ENCODE measurements around the gene TADA3.

The TADA3 gene

GRCh38 chr3:9804996-9805395, 12.7 kb upstream of the TADA3 start:
- DNase-seq (ENCODE audit: low read depth), result no peak
- H3K4me3 ChIP-seq (ENCODE audit: low read depth, low read length), result no peak overlapping the region
- TF ChIP-seq, protein P1, sequence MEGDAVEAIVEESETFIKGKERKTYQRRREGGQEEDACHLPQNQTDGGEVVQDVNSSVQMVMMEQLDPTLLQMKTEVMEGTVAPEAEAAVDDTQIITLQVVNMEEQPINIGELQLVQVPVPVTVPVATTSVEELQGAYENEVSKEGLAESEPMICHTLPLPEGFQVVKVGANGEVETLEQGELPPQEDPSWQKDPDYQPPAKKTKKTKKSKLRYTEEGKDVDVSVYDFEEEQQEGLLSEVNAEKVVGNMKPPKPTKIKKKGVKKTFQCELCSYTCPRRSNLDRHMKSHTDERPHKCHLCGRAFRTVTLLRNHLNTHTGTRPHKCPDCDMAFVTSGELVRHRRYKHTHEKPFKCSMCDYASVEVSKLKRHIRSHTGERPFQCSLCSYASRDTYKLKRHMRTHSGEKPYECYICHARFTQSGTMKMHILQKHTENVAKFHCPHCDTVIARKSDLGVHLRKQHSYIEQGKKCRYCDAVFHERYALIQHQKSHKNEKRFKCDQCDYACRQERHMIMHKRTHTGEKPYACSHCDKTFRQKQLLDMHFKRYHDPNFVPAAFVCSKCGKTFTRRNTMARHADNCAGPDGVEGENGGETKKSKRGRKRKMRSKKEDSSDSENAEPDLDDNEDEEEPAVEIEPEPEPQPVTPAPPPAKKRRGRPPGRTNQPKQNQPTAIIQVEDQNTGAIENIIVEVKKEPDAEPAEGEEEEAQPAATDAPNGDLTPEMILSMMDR (conservative IDR thresholded peaks at IDR 0.05; ENCODE audit: low read depth, low read length), result no peak

GRCh38 chr3:9803494-9803893, 11.2 kb upstream of the TADA3 start:
- DNase-seq (ENCODE audit: low read depth), result no peak
- no peak overlapping the region for H3K4me3 ChIP-seq (ENCODE audit: low read depth, low read length)
- TF ChIP-seq, protein P1 (conservative IDR thresholded peaks at IDR 0.05; ENCODE audit: low read depth, low read length), result no peak

DNA sequence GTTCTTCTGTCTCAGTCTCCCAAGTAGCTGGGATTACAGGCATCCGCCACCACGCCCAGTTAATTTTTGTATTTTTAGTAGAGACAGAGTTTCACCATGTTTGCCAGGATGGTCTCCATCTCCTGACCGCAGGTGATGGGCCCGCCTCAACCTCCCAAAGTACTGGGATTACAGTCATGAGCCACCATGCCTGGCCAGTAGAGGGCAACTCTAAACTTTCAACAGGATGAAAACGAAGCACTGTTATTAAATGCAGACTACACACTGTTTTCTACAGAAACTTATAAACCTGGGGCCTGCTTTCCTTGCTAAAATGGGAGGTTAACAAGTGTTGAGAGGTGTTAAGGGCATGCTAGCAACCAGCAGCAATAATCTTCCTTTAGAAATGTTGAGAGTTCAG, 8.3 kb upstream of the TADA3 start:
- DNase-seq (ENCODE audit: low read depth), result no peak
- H3K4me3 ChIP-seq (ENCODE audit: low read depth, low read length), result no peak overlapping the region
- TF ChIP-seq, protein P1 (conservative IDR thresholded peaks at IDR 0.05; ENCODE audit: low read depth, low read length), result peak; percentile 52

DNA sequence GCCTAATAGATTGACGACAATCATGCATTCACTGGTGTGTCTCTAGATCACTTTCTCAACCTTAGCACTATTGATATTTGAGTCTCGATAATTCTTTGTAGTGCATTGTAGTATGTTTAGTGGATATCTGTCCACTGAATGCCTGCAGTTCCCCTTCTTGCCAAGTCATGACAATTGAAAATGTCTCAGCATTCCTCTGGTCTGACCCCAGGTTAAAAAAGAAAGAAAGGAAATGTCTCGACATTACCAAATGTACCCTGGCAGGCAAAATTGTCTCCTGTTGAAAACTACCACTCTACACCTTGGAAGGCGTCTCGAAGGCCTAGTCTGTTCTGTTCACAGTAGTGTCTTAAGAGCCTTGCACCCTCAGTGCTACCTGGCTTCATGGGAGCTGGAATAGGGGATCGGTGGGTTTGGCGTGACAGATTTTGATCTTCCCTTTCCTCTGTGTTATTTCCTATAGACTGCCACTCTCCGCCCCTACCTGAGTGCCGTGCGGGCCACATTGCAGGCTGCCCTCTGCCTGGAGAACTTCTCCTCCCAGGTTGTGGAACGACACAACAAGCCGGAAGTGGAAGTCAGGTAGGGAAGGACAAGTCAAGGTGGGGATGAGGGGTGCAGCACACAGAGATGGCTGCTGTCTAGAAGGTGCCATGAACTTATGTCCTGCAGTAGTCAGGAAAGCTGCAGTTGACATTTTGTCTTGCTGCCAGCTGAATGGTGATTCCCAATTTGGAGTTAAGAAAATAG, 5.1 kb upstream of the TADA3 start:
- TF ChIP-seq, protein P1 (conservative IDR thresholded peaks at IDR 0.05; ENCODE audit: low read depth, low read length), result no peak
- DNase-seq (ENCODE audit: low read depth), result peak; percentile 38
- H3K4me3 ChIP-seq (ENCODE audit: low read depth, low read length), result no peak overlapping the region

DNA sequence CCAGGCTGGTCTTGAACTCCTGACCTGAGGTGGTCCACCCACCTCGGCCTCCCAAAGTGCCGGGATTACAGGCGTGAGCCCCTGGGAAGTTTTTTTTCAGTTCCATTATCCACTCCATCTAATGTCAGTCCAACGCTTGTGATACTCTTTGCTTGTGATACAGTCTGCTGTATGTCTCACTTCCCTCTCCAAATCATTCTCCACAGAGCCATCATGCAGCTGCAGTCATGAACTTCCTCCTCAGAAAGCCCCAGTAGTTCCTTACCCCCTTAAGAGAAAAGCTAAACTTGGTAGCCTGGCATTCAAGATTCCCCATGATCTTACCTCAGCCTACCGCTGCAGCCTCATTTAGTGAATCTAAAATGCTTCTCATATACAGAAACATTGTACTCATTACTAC, 2.9 kb upstream of the TADA3 start:
- DNase-seq (ENCODE audit: low read depth), result no peak
- H3K4me3 ChIP-seq (ENCODE audit: low read depth, low read length), result no peak overlapping the region
- TF ChIP-seq, protein P1 (conservative IDR thresholded peaks at IDR 0.05; ENCODE audit: low read depth, low read length), result no peak

DNA sequence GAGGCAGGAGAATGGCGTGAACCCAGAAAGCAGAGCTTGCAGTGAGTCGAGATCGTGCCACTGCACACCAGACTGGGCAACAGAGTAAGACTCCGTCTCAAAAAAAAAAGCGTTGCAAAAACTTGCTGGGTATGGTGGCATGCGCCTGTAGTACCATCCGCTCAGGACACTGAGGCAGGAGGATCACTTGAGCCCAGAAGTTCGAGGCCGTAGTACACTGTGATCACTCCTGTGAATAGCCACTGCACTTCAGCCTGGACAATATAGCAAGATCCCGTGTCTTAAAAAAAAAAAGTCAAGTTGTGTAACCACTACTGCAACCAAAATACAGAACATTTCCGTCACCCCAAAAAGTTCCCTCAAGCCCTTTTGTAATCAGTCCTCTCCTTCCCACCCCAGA, 2.1 kb upstream of the TADA3 start:
- TF ChIP-seq, protein P1 (conservative IDR thresholded peaks at IDR 0.05; ENCODE audit: low read depth, low read length), result no peak
- H3K4me3 ChIP-seq (ENCODE audit: low read depth, low read length), result no peak overlapping the region
- DNase-seq (ENCODE audit: low read depth), result no peak

DNA sequence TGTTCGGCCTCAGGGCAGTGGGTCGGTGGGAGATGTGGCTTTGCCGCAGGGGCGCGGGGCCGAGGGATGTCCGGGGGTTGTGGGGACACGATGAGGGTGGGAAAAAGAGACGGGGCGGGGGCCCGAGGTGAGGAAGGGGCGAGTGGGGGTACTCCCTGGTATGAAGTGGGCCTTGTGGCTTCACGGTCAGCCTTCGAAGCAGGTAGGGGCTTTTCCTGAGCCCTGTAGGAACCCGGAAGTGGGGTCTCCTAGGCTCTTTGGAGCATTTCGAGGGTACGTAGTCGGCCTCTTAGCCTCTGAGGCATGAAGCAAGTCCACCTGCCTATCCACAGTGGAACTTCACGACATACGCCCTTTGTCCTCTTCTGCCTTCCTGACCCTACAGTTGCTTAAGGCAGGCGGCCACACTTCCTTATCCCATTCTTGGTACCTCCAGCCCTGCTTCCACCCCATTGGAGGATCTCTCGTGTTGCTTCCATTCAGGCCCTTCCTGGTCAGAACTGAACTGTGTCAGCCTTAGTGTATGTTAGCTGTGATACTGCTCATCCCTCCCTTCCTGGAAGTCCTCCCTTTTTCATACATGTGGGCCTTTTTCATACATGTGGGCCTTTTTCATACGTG, 998 bp upstream of the TADA3 start:
- DNase-seq (ENCODE audit: low read depth), result peak; percentile 64
- TF ChIP-seq, protein P1 (conservative IDR thresholded peaks at IDR 0.05; ENCODE audit: low read depth, low read length), result peak; percentile 15

More for the DNA sequence above, 998 bp upstream of the TADA3 start:
- peak overlapping the region; percentile 83 for H3K4me3 ChIP-seq (ENCODE audit: low read depth, low read length)

All from choroid plexus epithelial cell (primary cell).